Body of pancreas (tissue), 4 donors: ENCODE measurements around the gene MAP3K7CL.

ENCODE experiments used
- POLR2A ChIP-seq, 3 donors: fragments of 450-650 bp; IDR thresholded peaks; one replicate each; pipeline ENCODE4 v1.6.1; 2016; ENCODE audit warnings: antibody characterized with exemption in 3 of 3, mild to moderate bottlenecking in 2 of 3
- TF ChIP-seq, protein P1 (sequence below), 7 experiments: fragments of 450-650 bp in 4 of 7; fragments of 200-600 bp in 3 of 7; sonication (generic) in 3 of 7; IDR thresholded peaks; one replicate each; pipeline ENCODE4 v1.5.1; 2016 to 2019; ENCODE audit warnings: antibody characterized with exemption in 7 of 7

DNA sequence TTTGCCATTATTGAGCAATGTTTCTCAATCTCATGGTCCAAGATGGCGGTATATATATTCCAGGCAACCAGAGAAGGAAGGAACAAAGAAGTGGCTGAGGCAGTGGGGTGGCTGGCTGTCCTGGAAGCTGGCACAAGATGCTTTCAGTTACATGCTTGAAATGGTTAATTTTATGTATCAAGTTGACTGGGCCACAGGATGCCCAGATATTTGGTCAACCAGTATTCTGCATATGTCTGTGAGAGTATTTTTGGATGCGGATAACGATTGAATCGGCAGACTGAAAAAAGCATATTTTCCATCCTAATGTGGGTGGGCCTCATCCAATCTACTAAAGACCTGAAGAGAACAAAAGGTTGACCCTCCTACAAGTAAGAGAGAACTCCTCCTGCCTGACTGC lies 55.2 kb downstream of the MAP3K7CL start:
- TF ChIP-seq, protein P1, sequence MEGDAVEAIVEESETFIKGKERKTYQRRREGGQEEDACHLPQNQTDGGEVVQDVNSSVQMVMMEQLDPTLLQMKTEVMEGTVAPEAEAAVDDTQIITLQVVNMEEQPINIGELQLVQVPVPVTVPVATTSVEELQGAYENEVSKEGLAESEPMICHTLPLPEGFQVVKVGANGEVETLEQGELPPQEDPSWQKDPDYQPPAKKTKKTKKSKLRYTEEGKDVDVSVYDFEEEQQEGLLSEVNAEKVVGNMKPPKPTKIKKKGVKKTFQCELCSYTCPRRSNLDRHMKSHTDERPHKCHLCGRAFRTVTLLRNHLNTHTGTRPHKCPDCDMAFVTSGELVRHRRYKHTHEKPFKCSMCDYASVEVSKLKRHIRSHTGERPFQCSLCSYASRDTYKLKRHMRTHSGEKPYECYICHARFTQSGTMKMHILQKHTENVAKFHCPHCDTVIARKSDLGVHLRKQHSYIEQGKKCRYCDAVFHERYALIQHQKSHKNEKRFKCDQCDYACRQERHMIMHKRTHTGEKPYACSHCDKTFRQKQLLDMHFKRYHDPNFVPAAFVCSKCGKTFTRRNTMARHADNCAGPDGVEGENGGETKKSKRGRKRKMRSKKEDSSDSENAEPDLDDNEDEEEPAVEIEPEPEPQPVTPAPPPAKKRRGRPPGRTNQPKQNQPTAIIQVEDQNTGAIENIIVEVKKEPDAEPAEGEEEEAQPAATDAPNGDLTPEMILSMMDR (IDR thresholded peaks at IDR 0.05): no peak
- TF ChIP-seq POLR2A (IDR thresholded peaks at IDR 0.05): no peak
